GM18511 (cell line): ENCODE results near the gene ATP5PD.
"Not testable (repeated sequence)": the region's sequence is repeated elsewhere in the genome, so short reads cannot be mapped to it uniquely, and the experiment has no call there.

ENCODE experiments used
- ATAC-seq: cut with Tn5 transposase; IDR thresholded peaks from one replicate; pipeline ENCODE4 v1.9.1; 2021; ENCODE audit warnings: mild to moderate bottlenecking, moderate library complexity; ENCODE audit not compliant: unreplicated experiment

ATP5PD gene

DNA sequence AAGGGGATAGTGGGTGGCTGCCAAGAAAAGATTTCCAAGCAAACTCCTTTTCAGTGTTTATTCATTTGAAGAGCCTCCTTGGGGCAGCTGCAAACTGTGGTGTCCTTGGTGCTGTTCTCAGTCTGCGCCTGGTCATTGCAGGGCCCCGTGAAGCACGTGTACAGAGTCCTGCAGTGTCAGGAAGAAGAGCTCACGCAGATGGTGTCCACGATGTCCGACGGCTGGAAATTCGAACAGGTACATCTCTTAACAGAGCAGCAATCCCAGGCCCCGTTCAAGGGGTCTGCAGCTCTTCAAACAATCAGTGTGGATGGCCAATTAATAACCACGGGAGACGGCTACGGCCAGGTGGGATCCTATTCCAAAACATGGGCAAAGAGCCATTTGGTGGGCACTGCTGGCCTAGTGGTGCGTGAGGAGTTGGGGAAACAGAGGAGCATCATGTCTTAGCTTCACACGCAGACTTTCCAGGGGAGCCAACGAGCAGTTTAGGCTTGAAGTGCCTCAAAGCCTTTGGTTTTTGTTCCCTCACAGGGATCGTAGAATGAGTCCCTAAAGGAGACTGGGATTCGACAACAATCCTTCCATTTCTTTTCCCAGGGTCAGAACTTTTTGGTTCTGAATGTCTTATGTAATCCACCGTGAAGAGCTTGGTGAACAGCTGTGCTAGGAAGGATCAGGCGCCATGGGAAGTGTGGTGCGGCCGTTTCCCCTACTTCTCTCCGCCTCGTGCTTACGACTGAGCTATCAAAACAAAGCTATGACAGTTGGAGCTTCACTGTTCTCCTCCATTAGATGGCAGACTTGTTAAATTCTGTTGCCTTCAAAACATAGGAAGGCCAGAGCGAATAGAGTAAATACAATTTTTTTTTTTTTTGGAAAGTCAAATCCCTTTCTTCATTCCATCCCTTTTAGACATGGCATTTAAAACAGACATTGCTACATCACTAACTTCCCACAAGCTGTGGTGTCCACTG is 12.9 kb upstream of the ATP5PD start:
- no peak for ATAC-seq

DNA sequence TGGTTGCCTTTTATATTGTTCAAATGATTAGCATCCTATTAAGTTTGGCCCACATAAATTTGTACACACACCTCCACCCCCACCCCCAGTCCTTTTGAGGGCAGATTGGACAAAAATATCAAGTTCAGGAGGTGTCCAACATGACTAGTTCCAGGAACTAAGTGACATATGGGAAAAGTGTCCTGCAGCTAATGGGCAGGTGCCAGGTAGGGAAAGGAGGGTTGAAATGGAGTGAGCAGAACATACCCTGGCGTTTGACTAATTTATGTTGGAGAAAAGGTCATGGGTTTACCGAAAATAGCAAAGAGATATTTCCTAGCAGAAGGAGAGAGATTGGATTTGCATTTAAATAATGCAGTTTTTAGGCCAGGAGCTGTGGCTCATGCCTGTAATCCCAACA is 5.2 kb upstream of the ATP5PD start:
- ATAC-seq = no peak

DNA sequence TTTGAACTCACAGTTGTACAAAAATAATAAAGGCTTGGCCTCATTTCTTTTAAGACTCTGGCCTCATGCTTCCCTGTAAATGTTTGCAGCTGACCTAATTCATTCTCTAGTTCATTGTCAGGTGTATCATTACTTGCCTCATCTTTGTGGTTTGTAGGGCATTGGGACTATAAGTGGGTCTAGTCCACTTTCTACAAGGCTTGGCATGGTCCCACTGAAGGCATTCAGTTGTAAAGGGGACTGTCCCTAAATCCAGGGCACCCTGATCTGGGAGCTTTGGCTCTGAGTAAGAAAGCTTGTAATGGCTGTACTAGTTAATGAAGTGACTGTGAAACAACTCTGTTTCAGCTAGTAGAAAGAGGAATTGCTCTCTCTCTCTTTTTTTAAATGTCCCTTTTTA is 2.9 kb upstream of the ATP5PD start:
- no peak for ATAC-seq

DNA sequence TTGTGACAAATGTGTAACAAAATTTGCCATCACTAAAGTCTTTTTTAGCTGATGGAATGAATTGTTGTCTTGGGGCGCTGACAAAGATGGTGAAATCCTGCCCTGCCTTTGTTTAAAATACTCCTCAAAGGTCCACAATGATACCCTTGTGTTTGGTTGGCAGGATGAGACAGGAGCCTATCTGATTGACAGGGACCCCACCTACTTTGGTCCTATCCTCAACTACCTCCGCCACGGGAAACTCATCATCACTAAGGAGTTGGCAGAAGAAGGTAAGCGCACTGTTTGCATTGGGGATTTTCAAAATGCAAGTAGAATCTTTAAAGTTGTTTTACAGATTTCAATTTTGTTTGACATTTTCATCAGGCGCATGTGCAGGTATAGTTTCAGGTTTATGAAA is 2.3 kb upstream of the ATP5PD start:
- no peak for ATAC-seq

DNA sequence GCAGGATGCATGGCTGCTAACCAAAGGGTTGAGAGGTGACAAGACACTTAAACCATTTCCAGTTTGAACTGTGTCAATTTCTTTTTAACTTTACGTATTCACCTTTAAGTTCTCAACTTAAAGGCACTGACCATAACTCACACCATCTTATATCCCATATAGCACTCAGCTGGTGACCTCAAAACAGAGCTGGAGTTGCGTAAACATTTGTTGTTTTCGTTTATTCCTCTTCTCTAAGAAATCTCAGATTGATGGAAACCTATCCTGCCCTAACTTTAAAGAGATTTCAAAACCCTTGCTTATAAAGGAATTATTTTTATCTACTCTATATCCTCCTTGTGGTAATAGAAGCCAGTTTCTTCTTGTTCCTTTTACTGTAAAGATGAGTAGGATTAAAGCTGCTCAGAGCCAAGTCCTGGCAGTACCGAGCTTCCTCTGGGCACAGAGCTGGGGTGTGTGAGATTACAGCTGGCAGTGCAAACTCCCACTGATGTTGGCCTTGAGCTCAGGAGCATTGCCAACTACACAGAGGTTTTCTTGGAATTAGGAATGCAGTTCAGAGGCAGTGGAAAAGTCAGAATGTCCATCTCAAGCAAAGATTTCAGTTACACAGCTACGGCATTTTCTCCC is 1.6 kb upstream of the ATP5PD start:
- ATAC-seq = no peak

DNA sequence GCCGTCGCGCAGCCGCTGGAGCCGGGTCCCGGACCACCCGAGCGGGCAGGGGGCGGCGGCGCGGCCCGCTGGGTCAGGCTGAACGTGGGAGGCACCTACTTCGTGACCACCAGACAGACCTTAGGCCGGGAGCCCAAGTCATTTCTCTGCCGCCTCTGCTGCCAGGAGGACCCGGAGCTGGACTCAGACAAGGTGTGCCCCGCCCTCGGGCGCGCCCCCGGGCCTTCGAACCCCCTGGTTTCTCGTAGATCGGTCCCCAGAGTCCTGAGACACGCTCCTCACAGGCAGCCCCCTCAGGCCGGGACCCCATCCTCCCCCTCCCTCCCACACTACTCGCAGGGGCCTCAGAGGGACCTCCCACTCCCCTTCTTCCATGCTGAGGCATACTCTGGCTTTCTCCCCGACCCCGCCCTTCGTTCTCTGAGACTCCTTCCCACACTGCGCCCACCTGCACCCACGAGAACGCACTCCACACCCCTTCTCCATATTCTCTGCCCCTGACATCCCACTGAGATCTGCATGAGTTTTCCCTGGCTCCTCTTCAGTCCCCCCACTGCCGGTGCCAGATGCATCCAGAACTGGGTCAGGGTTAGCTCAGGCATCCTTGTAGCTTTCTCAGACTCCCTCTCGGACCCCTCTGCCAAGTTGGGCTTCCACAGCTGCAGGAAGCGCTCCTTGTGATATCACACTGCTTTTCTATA is 779 bp upstream of the ATP5PD start:
- peak; percentile 2 for ATAC-seq

DNA sequence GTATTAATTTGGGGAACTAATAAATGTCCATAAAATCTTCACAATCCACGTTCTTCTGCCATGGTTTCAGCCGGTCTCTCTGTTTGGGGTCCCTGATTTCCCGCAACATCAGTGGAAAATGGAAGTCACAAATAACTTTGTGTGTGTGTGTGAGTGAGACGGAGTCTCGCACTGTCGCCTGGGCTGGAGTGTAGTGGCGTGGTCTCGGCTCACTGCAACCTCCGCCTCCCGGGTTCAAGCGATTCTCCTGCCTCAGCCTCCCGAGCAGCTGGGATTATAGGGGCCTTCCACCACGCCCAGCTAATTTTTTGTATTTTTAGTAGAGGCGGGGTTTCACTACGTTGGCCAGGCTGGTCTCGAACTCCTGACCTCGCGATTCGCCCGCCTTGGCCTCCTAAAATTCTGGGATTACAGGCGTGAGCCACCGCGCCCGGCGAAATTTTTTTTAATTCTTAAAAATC is 793 bp downstream of the ATP5PD start:
- ATAC-seq = not testable (repeated sequence)

DNA sequence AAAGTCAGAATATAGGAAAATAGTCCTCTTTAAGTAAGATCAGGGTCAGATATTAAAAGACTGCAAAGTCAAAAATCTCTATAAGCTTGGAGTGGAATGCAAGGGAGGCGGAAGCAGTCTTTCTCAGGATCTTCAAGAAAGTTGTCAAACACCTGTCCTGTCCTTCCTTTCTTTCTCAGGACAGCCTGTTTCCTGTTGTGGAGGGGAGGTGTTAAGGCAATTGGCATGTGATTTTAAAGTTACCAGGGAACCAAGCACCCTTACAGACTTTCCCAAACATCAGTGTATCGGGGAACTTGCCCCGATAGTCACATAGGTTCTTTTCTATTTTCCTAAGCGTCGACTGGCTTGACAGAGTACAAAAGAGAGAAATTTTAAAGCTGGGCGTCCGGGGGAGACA is 2.1 kb downstream of the ATP5PD start:
- ATAC-seq = no peak

DNA sequence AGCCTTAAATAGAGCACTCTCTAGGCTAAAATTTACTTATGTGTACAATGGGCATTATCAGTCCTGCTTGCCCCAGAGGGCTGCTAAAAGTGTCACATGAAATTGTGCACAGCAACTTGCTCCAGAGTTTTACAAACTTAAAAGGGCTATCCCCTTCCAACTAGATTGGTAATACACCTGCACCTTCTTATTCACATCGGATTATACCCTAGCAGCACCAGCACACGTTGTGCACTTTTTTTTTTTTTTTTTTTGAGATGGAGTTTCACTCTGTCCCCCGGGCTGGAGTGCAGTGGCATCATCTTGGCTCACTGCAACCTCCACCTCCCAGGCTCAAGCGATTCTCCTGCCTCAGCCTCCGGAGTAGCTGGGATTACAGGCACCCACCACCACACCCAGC is 3.0 kb downstream of the ATP5PD start:
- not testable (repeated sequence) for ATAC-seq

DNA sequence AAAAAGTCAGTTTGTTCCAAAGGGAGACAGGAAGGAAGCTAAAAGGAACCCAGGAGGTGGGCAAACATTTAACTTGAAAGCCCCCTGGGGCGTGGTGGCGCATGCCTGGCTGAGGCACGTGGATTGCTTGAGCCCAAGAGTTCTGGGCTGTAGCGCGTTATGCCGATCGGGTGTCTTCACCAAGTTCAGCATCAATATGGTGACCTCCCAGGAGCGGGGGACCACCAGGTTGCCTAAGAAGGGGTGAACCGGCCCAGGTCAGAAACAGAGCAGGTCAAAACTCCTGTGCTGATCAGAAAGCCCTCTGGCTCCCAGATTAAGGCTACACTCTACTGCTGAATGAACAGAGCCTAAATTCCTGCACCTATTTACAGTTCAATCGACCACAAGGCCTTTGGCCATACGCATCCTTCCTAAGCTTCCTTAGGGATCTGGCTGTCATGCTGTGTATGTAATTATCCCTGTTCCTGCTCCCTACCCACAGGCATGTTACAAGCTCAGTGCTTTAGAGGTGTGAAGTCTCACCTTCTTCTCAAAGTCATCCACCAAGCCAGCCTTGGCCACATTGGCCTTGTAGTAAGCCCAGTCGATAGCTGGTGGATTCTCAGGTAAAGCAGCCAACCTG is 5.0 kb downstream of the ATP5PD start:
- no peak for ATAC-seq

DNA sequence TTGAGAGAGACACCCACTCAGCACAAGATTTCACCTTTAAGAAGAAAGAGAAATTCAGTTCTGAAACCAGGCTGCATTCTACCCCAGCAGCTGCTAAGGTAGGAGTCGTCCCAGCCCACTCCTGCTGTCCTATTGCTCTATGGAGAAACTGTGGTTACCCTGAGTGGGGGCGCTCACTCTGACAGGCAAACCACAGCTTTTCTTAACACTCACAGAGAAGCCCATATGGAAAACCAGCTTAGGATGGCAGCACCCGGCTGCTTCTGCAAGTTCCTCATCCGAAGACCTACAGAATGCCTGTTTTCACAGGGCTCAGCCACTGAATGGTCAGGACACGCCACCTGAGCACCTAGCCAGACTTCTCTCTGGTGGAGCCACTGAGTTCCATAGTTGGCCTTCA is 7.5 kb downstream of the ATP5PD start:
- ATAC-seq = no peak

DNA sequence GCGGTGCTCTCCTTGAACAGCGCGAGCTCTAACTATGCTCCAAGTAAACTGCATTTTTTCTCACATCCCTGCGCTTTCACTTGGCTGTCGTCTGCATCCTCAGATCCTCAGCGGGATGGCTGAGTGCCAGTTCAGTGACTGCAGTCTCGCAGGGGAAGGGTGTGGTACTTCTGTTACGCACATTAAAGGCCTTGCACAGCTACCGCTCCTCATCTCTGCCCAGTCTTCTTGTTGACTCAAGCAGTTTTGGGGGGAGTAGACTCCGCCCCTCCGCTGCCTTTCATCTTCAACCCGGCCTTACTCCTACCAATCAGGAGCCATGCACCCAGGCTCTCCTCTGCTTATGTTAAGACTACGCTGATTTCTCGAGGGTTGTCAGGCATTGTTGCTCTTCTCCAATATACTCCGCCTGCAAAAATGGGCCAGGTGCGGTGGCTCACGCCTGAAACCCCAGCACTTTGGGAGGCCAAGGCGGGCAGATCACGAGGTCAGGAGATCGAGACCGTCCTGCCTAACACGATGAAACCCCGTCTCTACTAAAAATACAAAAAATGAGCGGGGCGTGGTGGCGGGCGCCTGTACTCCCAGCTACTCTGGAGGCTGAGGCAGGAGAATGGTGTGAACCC is 10.0 kb downstream of the ATP5PD start:
- ATAC-seq = no peak

DNA sequence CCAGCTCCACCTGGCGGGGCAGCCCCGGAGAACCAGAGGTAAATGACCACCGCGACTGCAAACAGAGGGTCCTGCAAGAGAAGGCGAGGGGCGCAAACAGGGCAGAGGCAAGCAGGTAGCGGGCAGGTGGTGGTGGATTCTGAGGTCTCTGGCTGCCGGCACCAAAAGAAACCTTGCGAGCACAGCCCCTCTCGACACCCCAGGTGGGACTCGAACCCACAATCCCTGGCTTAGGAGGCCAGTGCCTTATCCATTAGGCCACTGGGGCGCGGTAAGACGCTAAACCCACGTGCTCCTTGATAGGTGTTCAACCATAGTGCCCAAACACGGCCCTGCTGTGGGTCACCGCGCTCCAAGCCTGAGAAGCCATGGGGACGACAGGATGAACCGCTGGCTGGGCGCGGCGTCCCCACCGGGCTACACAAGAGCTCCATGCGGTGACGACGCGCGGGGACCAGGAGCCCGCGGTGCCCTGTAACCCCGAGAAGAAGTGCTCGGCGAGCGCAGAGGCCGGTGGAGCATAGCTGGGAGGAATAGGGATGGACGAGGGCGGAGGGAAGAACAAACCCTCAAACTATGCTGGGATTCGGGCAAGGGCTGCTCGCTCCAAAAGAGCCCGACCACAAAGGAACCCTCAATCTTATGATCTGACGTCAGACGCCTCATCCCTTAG is 12.4 kb downstream of the ATP5PD start:
- peak; percentile 69 for ATAC-seq

DNA sequence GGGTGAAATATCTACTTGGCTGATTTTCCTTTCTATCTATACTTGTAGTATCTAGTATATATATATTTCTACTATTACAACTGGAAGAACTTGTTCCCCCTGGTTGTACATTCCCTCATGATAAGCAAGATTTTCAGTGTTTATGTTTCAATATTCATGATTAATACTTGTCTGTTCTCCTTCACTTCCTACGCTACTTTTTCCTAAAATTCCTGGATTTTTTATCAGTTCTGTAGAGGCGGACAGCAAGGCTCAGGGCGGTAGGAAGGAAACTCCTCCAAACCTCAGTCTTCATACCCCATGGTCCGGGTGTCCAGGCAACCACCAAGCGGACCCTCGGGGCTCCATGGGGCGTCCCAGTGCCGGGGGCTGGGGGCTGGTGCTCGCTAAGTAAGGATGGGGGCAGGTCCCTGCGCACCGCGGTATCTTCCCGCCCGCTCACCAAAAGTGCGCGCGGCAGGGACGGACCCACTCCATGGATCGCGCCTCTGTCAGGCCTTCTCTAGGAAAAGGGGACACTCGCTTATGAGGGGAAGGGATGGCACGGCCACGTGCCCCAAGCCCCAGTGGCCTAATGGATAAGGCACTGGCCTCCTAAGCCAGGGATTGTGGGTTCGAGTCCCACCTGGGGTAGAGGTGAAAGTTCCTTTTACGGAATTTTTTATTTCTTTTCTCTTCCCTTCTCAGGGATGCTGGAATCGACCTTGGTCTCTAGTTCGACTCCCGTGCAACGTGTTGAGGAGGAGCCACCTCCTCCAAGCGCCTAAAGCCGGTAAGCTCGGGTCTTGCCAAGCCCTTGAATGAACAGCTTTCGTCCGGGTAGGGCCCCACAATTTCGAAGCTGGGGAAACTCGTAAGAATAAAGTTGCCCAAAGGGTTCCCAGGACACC is 13.2 kb downstream of the ATP5PD start:
- ATAC-seq = peak; percentile 52

DNA sequence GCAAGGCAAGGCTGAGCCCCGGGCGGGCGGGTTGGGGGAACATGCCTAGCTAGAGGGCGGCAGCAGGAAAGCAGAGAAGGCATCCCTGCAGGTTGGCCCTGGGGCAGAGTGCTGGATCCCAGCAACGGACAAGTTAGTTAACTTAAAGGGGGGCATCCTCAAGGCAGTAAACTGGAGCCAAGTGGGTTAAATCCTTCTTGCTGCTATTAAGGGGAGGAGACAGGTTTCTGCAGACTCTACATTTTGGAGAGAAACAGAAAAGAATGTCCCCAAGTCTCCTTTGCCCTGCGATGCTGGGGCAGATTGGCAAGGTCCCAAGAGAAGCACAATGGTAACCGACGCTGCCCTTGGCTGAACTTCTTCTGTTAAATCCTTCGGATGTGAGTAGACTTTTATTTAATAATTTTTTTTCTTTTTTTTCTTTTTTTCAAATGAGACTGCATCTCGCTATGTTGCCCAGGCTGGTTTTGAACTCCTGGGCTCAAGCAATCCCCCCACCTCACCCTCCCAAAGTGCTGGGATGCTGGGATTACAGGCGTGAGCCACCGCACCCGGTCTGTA is 14.0 kb downstream of the ATP5PD start:
- ATAC-seq = no peak

DNA sequence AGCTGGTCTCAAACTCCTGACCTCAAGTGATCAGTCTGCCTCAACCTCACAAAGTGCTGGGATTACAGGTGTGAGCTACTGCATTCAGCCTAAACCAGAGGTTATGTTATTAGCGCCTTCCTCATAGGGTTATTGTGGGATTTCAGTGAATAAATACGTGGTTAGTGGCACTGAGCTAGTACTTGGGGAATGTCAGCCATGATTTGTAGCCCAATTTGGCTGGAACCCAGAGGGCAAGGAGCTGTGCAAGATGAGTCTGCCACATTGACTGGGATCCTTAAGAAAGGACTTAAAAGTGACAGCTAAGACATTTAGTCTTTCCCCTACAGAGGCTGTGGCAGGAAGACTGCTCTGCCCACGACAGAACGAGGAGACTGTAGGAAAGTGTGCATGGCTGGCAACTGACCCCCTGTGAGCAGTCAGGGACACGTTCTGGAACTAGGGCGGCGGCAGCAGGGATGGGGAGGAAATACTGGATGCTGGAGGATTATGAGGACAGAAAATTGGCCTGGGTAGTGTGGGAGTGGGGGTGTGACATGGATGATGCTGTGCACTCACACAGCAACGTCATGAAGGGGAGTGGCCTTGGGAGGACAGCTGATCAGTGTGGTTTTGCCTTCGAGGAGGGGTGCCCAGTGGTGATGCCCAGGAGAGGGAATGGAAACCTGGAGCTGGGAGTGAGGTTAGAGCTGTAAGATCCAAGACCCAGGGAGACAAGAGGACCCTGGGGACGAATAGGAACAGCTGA is 14.6 kb downstream of the ATP5PD start:
- ATAC-seq = no peak

DNA sequence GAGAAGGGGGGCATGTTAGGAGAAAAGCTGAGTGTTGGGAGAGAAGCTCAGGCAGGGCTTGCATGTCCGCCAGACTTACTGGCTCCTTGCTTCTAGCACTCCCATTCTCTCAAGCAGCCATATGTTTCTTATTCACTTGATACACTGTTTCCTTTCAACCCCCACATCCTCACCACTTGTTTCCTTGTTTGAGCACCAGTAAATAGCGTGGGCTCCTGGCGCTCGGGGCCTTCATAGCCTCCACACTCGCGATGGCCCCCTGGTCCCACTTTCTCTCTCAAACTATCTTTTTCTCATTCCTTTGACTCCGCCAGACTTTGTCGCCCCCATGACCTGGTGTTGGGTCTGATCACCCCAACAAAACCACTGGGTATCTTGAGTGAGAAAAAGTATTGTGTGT is 16.6 kb downstream of the ATP5PD start:
- no peak for ATAC-seq

DNA sequence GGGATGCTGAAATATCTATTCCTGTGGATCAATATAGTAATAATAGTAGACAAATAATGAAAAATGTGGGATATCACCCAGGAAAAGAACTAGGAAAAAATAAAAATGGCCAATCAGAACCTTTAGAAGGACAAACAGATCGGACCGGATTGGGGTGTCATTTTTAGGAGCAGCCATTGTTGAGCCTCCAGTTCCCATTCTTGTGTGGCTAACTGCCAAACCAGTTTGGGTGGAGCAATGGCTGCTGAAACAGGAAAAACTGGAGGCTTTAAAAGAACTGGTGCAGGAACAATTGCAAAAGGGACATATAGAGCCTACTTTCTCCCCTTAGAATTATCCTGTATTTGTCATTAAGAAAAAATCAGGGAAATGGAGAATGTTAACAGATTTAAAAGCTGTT is 20.1 kb downstream of the ATP5PD start:
- ATAC-seq = not testable (repeated sequence)
